ENCODE data around the gene AK5.

- no peak for TF ChIP-seq CTCF (IDR thresholded peaks at IDR 0.05; ENCODE audit: low read depth, low read length)
- TF ChIP-seq POLR2A (IDR thresholded peaks at IDR 0.05; ENCODE audit: extremely low read depth, insufficient read length), result no peak
These were observed 133.8 kb downstream of the AK5 start for GRCh38 chr1:77415579-77415978.

All from NB4 (cell line).